NCI-H345 treated with DMSO at 0.1 percent for 48 hours (cell line): ENCODE data around the gene CRB1.
"Not testable (repeated sequence)": the region's sequence is repeated elsewhere in the genome, so short reads cannot be mapped to it uniquely, and the experiment has no call there.

Source experiments
- DNase-seq: peaks from one replicate; lab custom pipeline; 2025; ENCODE audit not compliant: unreplicated experiment; lab: John Stamatoyannopoulos, UW

CRB1 gene

GRCh38 chr1:197451381-197451780, 183.3 kb downstream of the CRB1 start:
- no peak for DNase-seq

GRCh38 chr1:197453376-197454058, 185.5 kb downstream of the CRB1 start:
- no peak for DNase-seq

GRCh38 chr1:197462539-197462938, 194.5 kb downstream of the CRB1 start:
- DNase-seq, result no peak

GRCh38 chr1:197463142-197463541, 195.1 kb downstream of the CRB1 start:
- DNase-seq, result peak; percentile 40

- no peak for DNase-seq
These were observed 196.0 kb downstream of the CRB1 start for GRCh38 chr1:197464044-197464443.

- peak; percentile 64 for DNase-seq
These were observed 197.7 kb downstream of the CRB1 start for GRCh38 chr1:197465528-197466327.

GRCh38 chr1:197466813-197467212, 198.8 kb downstream of the CRB1 start:
- no peak for DNase-seq

- no peak for DNase-seq
These were observed 199.8 kb downstream of the CRB1 start for GRCh38 chr1:197467881-197468280.

- no peak for DNase-seq
These were observed 200.6 kb downstream of the CRB1 start for GRCh38 chr1:197468543-197469175.

GRCh38 chr1:197469620-197470210, 201.7 kb downstream of the CRB1 start:
- no peak for DNase-seq

GRCh38 chr1:197470330-197470729, 202.3 kb downstream of the CRB1 start:
- DNase-seq, result no peak

GRCh38 chr1:197471248-197471985, 203.4 kb downstream of the CRB1 start:
- DNase-seq, result no peak

- DNase-seq, result no peak
These were observed 204.1 kb downstream of the CRB1 start for GRCh38 chr1:197472141-197472540.

GRCh38 chr1:197480446-197480845, 212.4 kb downstream of the CRB1 start:
- DNase-seq, result no peak

- DNase-seq, result no peak
These were observed 213.0 kb downstream of the CRB1 start for GRCh38 chr1:197481101-197481500.

- no peak for DNase-seq
These were observed 217.7 kb downstream of the CRB1 start for GRCh38 chr1:197485790-197486189.

- DNase-seq, result peak; percentile 21
These were observed 218.9 kb downstream of the CRB1 start for GRCh38 chr1:197486946-197487345.

GRCh38 chr1:197491505-197491904, 223.5 kb downstream of the CRB1 start:
- DNase-seq, result not testable (repeated sequence)

- no peak for DNase-seq
These were observed 228.7 kb downstream of the CRB1 start for GRCh38 chr1:197496722-197497121.

- no peak for DNase-seq
These were observed 242.8 kb downstream of the CRB1 start for GRCh38 chr1:197510691-197511378.
